SK-N-SH (cell line): ENCODE data around the gene PRDM5. TPM values are rescaled to one million over a fixed set of nuclear protein-coding genes. Genes with fewer than 3 reads are reported as not detected.

Source experiments
- CTCF ChIA-PET: fragments of 300-600, 350-600 bp; formaldehyde crosslinking; extraction: SDS; loops from one replicate; lab custom pipeline; 2021; lab: Yijun Ruan, JAX
- POLR2A ChIA-PET: fragments of 350-600 bp; sonication (Branson Sonifier 250); formaldehyde crosslinking; extraction: SDS; loops from one replicate; lab custom pipeline; 2020; ENCODE audit warnings: antibody characterized with exemption, inconsistent platforms; lab: Yijun Ruan, JAX
- DNase-seq: peaks from one replicate; pipeline ENCODE4 v3.0.0; 2012
- H2AFZ ChIP-seq: fragments of 200-600 bp; sonication (generic); 2 replicates; pipeline ENCODE4 v1.8.1; 2016; ENCODE audit warnings: antibody characterized with exemption, mild to moderate bottlenecking, low read depth
- H3F3A ChIP-seq: fragments of 200-600 bp; sonication (generic); replicated peaks from 2 replicates; pipeline ENCODE3; 2016; ENCODE audit warnings: antibody characterized with exemption, mild to moderate bottlenecking; ENCODE audit not compliant: insufficient read depth
- H3K27ac ChIP-seq, 2 experiments: fragments of 200-500 bp in 1 of 2; fragments of 200-600 bp in 1 of 2; sonication (Bioruptor generic) in 1 of 2; sonication (generic), shearing (Covaris generic) in 1 of 2; 2 replicates each; pipeline versions ENCODE4 v1.5.1 to v1.6.1; 2014 to 2016; ENCODE audit warnings: low read depth in 2 of 2, inconsistent platforms in 1 of 2, low read length in 1 of 2, mild to moderate bottlenecking in 1 of 2, mixed read lengths in 1 of 2
- H3K27me3 ChIP-seq: fragments of 200-600 bp; sonication (generic), shearing (Covaris generic); 2 replicates; pipeline ENCODE4 v1.6.1; 2016; ENCODE audit warnings: mixed run types; ENCODE audit not compliant: insufficient read depth
- H3K36me3 ChIP-seq, 2 experiments: fragments of 200-500 bp in 1 of 2; fragments of 200-600 bp in 1 of 2; sonication (Bioruptor generic) in 1 of 2; sonication (generic) in 1 of 2; replicated peaks in 1 of 2; 2 replicates each; pipeline versions ENCODE3 to v1.5.1; 2014 to 2016; ENCODE audit warnings: low read length in 1 of 2, mild to moderate bottlenecking in 1 of 2; ENCODE audit not compliant: insufficient read depth in 2 of 2, control insufficient read depth in 1 of 2
- H3K4me1 ChIP-seq, 2 experiments: fragments of 200-500 bp in 1 of 2; fragments of 200-600 bp in 1 of 2; sonication (Bioruptor generic) in 1 of 2; sonication (generic), shearing (Covaris generic) in 1 of 2; 2 replicates each; pipeline versions ENCODE4 v1.5.1 to v1.6.1; 2014 to 2016; ENCODE audit warnings: low read depth in 1 of 2, low read length in 1 of 2, mixed run types in 1 of 2; ENCODE audit not compliant: insufficient read depth in 2 of 2, control insufficient read depth in 1 of 2
- H3K4me2 ChIP-seq: fragments of 200-600 bp; sonication (generic), shearing (Covaris generic); 2 replicates; pipeline ENCODE4 v1.6.1; 2017; ENCODE audit warnings: mixed run types
- H3K4me3 ChIP-seq, 2 experiments: fragments of 200-500 bp in 1 of 2; fragments of 200-600 bp in 1 of 2; sonication (Bioruptor generic) in 1 of 2; sonication (generic), shearing (Covaris generic) in 1 of 2; 2 replicates each; pipeline versions ENCODE4 v1.5.1 to v1.8.1; 2014 to 2016; ENCODE audit warnings: low read depth in 2 of 2, inconsistent platforms in 1 of 2, low read length in 1 of 2, mild to moderate bottlenecking in 1 of 2, mixed read lengths in 1 of 2, moderate library complexity in 1 of 2
- H3K79me2 ChIP-seq: fragments of 200-600 bp; sonication (generic); 2 replicates; pipeline ENCODE4 v1.8.1; 2017; ENCODE audit warnings: mild to moderate bottlenecking; ENCODE audit not compliant: insufficient read depth
- H3K9ac ChIP-seq: fragments of 200-600 bp; sonication (generic); 2 replicates; pipeline ENCODE4 v1.6.1; 2017; ENCODE audit warnings: mixed run types
- H3K9me2 ChIP-seq: fragments of 200-600 bp; sonication (generic); 2 replicates; pipeline ENCODE4 v1.6.1; 2017; ENCODE audit warnings: mixed run types
- H3K9me3 ChIP-seq: fragments of 200-600 bp; sonication (generic); 2 replicates; pipeline ENCODE4 v1.6.1; 2017; ENCODE audit warnings: mixed run types, mild to moderate bottlenecking, moderate library complexity
- H4K20me1 ChIP-seq: fragments of 200-600 bp; sonication (generic); 2 replicates; pipeline ENCODE4 v1.6.1; 2017; ENCODE audit warnings: mild to moderate bottlenecking, mixed run types; ENCODE audit not compliant: insufficient read depth
- CHD2 ChIP-seq: fragments of 150-350 bp; IDR thresholded peaks from 2 replicates; pipeline ENCODE4 v1.6.1; 2018; ENCODE audit warnings: low read length; ENCODE audit not compliant: partially characterized antibody
- ELF1 ChIP-seq: IDR thresholded peaks from 2 replicates; pipeline ENCODE4 v1.4.0; 2012
- FOSL2 ChIP-seq: IDR thresholded peaks from 2 replicates; pipeline ENCODE4 v1.4.0; 2012; ENCODE audit warnings: low read depth, mild to moderate bottlenecking, moderate library complexity, borderline replicate concordance
- GABPA ChIP-seq: IDR thresholded peaks from 2 replicates; pipeline ENCODE4 v1.4.0; 2012; ENCODE audit warnings: low read depth, mild to moderate bottlenecking
- GATA2 ChIP-seq: sonication (generic); formaldehyde crosslinking; IDR thresholded peaks from 2 replicates; pipeline ENCODE4 v1.5.0; 2020; ENCODE audit warnings: mild to moderate bottlenecking, missing genetic modification reagents
- JUND ChIP-seq: IDR thresholded peaks from 2 replicates; pipeline ENCODE4 v1.4.0; 2012
- POLR2AphosphoS5 ChIP-seq: IDR thresholded peaks from 2 replicates; pipeline ENCODE4 v1.6.1; 2012; ENCODE audit warnings: low read depth, low read length
- RAD21 ChIP-seq: IDR thresholded peaks from 2 replicates; pipeline ENCODE4 v1.6.1; 2012; ENCODE audit warnings: mild to moderate bottlenecking, low read length
- RCOR1 ChIP-seq: fragments of 150-350 bp; IDR thresholded peaks from 2 replicates; pipeline ENCODE4 v1.6.1; 2017; ENCODE audit warnings: antibody characterized with exemption, low read length
- SIN3A ChIP-seq: IDR thresholded peaks from 2 replicates; pipeline ENCODE4 v1.6.1; 2012; ENCODE audit warnings: low read depth, mild to moderate bottlenecking, low read length, moderate library complexity, borderline replicate concordance
- SMC3 ChIP-seq: IDR thresholded peaks from 2 replicates; pipeline ENCODE4 v1.6.1; 2012; ENCODE audit warnings: low read depth, low read length, improper control_type of control experiment
- TCF12 ChIP-seq: IDR thresholded peaks from 2 replicates; pipeline ENCODE4 v1.4.0; 2012
- TEAD4 ChIP-seq: IDR thresholded peaks from 2 replicates; pipeline ENCODE4 v1.4.0; 2012; ENCODE audit warnings: mild to moderate bottlenecking, borderline replicate concordance; ENCODE audit not compliant: insufficient read depth
- WGBS: methylation state at CpG from one replicate; pipeline ENCODE4 v1.1.6; 2017; ENCODE audit warnings: low lambda C conversion rate; 5-methylcytosine and 5-hydroxymethylcytosine counted together
- polyA plus RNA-seq, 3 experiments: library from polyadenylated mRNA; depleted of rRNA; stranded (reverse); fragments of >200 nt; gene quantifications; 2 replicates each; pipeline ENCODE4 v1.2.3, GENCODE V29; 2012
- TF ChIP-seq, protein P1 (sequence below): fragments of 150-350 bp; IDR thresholded peaks from 2 replicates; pipeline ENCODE4 v1.6.1; 2017; ENCODE audit warnings: antibody characterized with exemption, low read length, low read depth, borderline replicate concordance
- TF ChIP-seq, protein P2 (sequence below): fragments of 150-350 bp; IDR thresholded peaks from 2 replicates; pipeline ENCODE4 v1.6.1; 2016; ENCODE audit warnings: mild to moderate bottlenecking, low read depth, low read length
- TF ChIP-seq, protein P3 (sequence below): IDR thresholded peaks from 2 replicates; pipeline ENCODE4 v1.6.1; 2012; ENCODE audit warnings: mild to moderate bottlenecking, low read depth, low read length, moderate library complexity
- TF ChIP-seq, protein P4 (sequence below): IDR thresholded peaks from 2 replicates; pipeline ENCODE4; 2012

The PRDM5 gene
- polyA plus RNA-seq, 1 of the 3 experiments (the other 2 are of a cell fraction), result 3.8 TPM

DNA sequence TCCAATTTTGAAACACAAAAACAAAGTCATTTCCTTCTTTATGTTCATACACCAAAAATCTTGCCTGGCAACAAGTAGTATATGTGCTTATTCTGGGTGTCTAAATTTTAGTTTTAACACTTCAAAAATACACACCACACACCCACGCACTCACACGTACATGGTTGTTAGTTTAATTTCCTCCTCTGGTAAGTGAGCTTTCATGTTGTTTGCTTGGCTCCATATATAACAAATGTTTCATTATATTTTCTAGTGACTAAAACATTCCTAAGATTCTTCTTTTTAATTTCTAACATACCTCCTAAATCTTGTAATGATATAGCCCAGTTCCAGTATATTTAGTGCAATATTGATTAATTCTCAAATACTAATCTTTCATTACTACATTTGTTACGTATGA, 80.9 kb downstream of the PRDM5 start (continued):
- TF ChIP-seq SMC3, result no peak
- TF ChIP-seq, protein P1, sequence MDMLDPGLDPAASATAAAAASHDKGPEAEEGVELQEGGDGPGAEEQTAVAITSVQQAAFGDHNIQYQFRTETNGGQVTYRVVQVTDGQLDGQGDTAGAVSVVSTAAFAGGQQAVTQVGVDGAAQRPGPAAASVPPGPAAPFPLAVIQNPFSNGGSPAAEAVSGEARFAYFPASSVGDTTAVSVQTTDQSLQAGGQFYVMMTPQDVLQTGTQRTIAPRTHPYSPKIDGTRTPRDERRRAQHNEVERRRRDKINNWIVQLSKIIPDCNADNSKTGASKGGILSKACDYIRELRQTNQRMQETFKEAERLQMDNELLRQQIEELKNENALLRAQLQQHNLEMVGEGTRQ, result no peak

DNA sequence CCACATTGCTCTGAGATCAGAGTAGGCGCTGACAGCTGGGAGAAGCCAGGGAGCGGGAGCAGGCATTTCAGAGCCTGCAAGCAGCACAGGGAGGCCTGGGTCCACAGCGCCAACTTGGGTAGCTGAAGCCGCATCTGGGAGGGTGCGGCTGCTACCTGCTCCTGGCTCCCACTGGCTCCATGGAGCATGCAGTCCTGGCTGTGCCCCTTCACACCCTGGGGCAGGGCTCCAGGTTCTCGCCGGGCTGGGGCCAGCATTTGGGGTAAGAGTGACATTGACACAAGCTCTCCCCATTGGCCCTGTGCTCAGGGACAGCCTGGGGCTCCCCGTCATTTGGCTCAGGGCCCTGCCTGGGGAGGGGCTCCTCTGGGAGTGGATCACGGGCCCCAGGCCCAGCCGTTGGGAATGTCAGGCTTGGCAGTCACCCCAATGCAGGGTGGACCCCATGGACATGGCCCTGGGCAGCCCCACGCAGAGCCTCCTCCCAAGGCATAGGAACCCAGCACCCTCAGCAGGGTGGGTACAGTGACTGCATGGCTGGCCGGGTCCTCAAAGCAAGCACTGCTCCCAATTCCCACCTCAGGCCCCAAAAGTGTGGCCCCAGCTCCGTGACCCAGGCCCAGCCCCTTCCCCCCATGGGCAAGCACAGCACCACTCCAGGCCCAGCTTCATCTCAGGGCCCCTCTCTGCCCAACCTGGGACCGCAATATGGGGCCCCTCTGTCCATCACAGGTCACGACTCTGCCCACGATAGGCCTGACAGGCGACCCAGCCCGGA, 82.4 kb downstream of the PRDM5 start:
- Histone ChIP-seq H3K4me1 (peaks cover 7 to 9% of the 10 kb centered on the region in 2 experiments; a peak in 2 of 4 replicates), H3K9me2 (no peaks in the 10 kb centered on the region), H4K20me1 (no peaks in the 10 kb centered on the region), H3F3A (peaks cover 5% of the 10 kb centered on the region), H3K36me3 (no peaks in the 10 kb centered on the region), H2AFZ (no peak overlapping the region), H3K27me3 (no peaks in the 10 kb centered on the region), H3K9ac (no peak overlapping the region), H3K27ac (no peak overlapping the region), H3K4me3 (no peak overlapping the region), H3K79me2 (no peaks in the 10 kb centered on the region), H3K9me3 (no peaks in the 10 kb centered on the region), H3K4me2 (no peak overlapping the region)
- ChIA-PET CTCF (interaction anchor here (1.3 kb wide), 1 partner anchor 10 kb away, joined by 5 read pairs; no protein-coding TSS in a partner anchor), POLR2A (no interaction called here)
- 90% methylated on average over 4 of the region's 18 CpGs for WGBS
- no peak for DNase-seq
- TF ChIP-seq ELF1, result no peak
- no peak for TF ChIP-seq SIN3A
- TF ChIP-seq POLR2AphosphoS5, result no peak
- no peak for TF ChIP-seq RAD21
- no peak for TF ChIP-seq CHD2
- no peak for TF ChIP-seq GATA2 (CRISPR knock-in tag)
- no peak for TF ChIP-seq JUND
- TF ChIP-seq, protein P1, result no peak
- TF ChIP-seq, protein P2, sequence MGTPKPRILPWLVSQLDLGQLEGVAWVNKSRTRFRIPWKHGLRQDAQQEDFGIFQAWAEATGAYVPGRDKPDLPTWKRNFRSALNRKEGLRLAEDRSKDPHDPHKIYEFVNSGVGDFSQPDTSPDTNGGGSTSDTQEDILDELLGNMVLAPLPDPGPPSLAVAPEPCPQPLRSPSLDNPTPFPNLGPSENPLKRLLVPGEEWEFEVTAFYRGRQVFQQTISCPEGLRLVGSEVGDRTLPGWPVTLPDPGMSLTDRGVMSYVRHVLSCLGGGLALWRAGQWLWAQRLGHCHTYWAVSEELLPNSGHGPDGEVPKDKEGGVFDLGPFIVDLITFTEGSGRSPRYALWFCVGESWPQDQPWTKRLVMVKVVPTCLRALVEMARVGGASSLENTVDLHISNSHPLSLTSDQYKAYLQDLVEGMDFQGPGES, result no peak
- no peak for TF ChIP-seq TEAD4
- TF ChIP-seq FOSL2, result no peak
- TF ChIP-seq RCOR1, result no peak
- TF ChIP-seq, protein P3, sequence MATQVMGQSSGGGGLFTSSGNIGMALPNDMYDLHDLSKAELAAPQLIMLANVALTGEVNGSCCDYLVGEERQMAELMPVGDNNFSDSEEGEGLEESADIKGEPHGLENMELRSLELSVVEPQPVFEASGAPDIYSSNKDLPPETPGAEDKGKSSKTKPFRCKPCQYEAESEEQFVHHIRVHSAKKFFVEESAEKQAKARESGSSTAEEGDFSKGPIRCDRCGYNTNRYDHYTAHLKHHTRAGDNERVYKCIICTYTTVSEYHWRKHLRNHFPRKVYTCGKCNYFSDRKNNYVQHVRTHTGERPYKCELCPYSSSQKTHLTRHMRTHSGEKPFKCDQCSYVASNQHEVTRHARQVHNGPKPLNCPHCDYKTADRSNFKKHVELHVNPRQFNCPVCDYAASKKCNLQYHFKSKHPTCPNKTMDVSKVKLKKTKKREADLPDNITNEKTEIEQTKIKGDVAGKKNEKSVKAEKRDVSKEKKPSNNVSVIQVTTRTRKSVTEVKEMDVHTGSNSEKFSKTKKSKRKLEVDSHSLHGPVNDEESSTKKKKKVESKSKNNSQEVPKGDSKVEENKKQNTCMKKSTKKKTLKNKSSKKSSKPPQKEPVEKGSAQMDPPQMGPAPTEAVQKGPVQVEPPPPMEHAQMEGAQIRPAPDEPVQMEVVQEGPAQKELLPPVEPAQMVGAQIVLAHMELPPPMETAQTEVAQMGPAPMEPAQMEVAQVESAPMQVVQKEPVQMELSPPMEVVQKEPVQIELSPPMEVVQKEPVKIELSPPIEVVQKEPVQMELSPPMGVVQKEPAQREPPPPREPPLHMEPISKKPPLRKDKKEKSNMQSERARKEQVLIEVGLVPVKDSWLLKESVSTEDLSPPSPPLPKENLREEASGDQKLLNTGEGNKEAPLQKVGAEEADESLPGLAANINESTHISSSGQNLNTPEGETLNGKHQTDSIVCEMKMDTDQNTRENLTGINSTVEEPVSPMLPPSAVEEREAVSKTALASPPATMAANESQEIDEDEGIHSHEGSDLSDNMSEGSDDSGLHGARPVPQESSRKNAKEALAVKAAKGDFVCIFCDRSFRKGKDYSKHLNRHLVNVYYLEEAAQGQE, result no peak
- TF ChIP-seq, protein P4, sequence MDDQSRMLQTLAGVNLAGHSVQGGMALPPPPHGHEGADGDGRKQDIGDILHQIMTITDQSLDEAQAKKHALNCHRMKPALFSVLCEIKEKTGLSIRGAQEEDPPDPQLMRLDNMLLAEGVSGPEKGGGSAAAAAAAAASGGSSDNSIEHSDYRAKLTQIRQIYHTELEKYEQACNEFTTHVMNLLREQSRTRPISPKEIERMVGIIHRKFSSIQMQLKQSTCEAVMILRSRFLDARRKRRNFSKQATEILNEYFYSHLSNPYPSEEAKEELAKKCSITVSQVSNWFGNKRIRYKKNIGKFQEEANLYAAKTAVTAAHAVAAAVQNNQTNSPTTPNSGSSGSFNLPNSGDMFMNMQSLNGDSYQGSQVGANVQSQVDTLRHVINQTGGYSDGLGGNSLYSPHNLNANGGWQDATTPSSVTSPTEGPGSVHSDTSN, result no peak
- TF ChIP-seq SMC3, result no peak
- TF ChIP-seq TCF12, result no peak
- no peak for TF ChIP-seq GABPA
- TF ChIP-seq, all 33 proteins: peak for 0
